D341Med (cell line): Measurements from ENCODE around the gene GABRB1.

Experiments
- DNase-seq: peaks from one replicate; pipeline ENCODE4 v3.0.0; 2012; ENCODE audit warnings: low spot score

Gene GABRB1

GRCh38 chr4:47031011-47031678 lies at the start of gene GABRB1:
TSS of gene GABRB1 (plus strand) at chr4:47031567.
- peak; percentile 60 for DNase-seq

- no peak for DNase-seq
Measured at GRCh38 chr4:46984781-46985180, 46.6 kb upstream of the GABRB1 start.

GRCh38 chr4:46986922-46987638 lies 44.3 kb upstream of the GABRB1 start:
- DNase-seq: no peak

- DNase-seq: no peak
Measured at GRCh38 chr4:46992338-46992737, 39.0 kb upstream of the GABRB1 start.

DNA sequence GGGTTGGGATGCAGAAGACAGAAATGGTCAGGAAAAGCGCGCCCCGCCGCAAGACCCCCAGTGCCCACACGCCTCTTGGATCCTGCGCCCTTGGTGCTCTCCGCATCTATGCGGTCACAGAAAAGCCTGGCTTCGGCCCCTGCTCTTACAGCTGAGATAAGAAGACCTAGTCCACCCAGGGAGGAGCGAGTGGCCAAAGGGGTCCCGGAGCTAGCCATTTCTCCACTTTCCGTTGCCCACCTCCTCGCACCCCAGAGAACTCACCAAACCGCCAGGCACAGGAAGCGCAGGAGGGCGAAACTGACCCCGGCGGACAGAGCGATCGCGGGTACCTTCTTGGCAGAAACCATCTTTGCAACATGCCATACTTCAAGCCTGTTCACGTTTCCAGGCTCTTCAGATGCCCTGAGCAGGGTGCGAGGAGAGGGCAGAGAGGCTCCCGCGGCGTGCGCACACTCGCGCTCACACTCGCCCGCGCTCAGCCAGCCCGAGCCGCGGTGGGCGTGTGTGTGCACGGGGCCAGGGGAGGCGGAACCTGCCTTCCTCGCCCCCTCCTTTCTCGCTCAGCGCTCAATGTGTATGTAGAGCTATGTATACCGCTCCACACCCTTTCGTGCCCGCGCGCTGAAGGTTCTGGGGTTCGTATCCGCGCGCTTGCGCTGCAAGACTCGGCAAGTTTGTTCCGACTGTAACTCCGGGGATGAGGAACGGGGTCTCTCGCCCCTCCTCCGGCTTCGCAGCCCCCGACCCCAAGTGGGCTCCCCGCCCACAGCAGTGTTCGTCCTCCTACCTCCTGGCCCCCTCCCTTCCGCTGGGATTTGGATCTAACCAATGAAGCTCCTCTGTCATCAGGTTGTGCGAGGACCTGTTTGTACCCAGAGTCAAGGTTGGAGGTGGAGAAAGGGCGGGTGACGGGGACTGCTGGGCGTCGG lies 38.0 kb upstream of the GABRB1 start, which contains the start of gene GABRA4:
GABRA4 (minus strand) TSS at position 507 of the 932 bp plus-strand sequence; CDS start at position 350, 157 bp downstream.
- peak; percentile 67 for DNase-seq

- peak; percentile 36 for DNase-seq
Measured at GRCh38 chr4:46994007-46994405, 37.4 kb upstream of the GABRB1 start.

DNA sequence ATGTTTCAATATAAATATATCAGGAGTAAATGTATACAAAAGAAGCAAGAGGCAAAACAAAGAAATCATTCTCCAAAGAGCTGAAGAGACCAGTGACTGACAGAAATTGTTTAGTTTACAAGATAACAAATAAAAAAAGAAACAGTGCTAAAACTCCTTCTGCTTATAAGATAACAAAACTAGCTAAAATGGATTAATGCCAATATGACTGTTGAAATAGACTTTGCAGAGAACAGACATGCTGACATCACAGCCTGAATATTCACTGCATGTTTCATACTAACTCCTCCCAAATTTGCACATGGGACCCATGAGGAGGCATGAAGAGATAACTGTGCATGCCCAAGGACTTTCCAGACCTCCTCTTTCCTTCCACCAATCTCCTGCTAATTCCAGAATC lies 31.8 kb upstream of the GABRB1 start:
- no peak for DNase-seq

GRCh38 chr4:47000406-47000805 lies 31.0 kb upstream of the GABRB1 start:
- no peak for DNase-seq

DNA sequence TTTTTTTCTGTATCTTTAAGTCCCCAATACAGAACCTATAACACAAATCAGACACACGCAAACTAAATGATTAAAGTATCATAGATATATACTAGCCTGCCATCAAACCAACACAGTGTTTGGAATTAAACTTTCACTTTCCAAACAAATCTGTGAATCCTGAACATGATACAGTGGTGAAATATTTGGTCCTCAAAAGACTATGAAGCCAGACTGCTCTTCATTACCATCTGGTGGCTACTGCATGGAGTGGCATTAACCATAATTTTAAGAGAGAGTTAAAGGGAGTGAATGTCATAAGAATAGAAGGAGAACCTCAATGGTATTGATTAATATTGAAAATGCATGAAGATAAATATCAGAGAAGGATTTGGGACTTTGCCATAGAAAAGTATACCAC lies 28.8 kb upstream of the GABRB1 start:
- DNase-seq: no peak

DNA sequence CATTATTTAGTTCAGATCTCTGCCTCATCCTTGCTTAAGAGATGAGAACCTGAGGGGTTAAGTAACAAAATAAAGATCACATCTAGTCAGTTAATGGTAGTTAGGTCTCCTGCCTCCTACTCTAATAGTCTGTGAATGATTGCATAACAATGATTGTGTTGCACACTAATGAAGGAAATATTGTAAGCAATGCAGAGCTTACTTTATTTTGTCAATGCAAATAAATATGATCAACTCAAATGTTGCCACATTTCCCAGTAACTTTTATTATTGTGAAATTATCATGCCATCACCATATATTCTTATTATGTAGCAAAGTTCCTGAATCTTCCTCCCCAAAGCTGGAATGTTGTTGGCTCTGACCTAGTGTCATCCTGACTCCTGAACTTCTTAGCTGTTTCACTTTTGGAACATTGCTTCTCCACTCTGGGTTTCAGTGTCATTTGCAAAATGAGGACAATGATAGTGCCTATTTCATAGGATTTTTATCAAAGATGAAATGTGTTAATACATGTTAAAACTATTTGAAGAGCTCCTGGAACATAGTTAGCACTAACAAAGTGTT lies 20.9 kb upstream of the GABRB1 start:
- no peak for DNase-seq

GRCh38 chr4:47010912-47011446 lies 20.4 kb upstream of the GABRB1 start:
- DNase-seq: no peak

DNA sequence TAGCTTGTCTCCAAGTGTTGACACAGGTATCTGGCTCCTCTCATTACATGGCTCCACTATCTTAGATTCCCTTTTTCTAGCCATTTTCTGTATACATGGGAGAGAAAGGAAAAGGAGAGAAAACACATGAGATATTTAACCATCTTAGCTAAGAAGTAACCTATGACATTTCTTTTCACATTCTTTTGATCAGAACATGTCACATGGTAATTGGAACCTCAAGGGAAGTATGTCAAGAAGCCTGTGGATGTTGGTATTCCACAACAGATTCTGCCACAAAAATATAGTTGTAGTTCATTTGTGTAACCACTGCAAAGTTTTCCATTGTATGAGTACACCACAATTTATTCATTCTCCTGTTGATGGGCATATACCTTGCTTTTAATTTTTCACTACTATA lies 18.7 kb upstream of the GABRB1 start:
- DNase-seq: no peak

- DNase-seq: no peak
Measured at GRCh38 chr4:47013373-47013772, 18.0 kb upstream of the GABRB1 start.

DNA sequence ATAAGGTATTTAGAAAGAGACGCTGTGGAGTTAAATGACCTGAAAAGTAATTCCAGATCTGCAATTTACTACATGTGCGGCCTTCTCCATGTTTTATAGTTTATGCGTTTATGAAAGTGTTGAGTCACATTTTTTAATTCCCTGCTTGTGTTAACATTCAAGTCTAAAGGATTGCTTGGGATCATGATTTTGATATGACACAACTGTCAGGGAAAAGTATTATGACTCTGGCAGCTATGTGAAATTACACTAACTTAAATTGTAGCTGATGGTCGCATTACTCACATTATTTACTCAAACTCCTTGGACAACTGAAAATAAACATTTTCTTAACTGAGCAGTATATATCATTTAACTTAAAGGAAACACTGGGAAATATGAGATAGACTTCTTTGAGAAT lies 14.3 kb upstream of the GABRB1 start:
- no peak for DNase-seq

DNA sequence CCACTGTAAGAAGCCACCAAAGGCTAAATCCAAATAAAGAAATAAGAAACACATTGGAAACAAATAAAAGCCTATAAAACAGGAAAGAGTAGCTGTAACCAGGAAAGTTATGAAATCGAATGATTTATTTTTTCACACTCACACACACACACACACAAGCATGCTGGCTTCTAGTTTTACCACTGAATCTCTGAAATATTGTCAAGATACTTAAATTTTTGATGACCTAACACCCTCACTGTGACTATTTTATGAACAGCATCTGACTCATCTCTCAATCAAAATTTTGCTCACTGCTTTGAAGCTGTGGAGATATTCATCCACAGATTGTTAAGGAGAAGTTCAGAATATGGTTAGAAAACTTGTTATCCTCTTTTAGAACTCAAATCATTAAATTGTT lies 13.9 kb upstream of the GABRB1 start:
- no peak for DNase-seq

GRCh38 chr4:47031751-47032404 lies 511 bp downstream of the GABRB1 start:
- no peak for DNase-seq

DNA sequence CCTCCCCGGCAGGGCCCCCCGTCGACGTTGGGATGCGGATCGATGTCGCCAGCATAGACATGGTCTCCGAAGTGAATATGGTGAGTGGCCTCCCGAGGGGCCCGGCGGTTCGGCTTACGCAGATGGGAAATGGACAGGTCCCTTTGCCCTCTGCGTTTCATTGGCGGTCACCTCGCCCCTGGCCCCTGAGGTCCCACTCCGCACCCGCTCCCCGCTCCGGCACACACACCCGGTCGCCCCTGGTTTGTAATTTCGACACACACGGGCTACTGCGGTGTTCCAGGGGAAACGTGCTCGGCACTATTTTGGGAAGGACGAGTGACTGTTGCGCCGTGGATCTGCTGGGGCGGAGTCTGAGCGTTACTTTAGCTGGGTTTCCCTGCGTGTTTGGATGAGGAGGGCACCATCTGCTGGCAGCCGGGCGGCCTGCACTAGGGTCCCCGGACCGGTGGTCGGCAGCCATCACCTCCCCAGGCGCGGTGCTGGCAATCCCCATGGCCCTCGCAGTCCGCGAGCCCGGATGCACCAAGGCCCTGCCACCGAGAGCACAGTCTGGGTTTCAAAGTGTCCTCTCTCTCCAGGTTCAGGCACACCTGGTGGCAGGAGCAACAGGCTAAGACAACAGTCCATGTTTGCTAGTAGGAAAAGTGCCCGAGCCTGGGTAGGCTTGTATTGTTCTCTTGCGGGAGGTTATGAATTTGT lies 1.2 kb downstream of the GABRB1 start:
- peak; percentile 87 for DNase-seq

- DNase-seq: no peak
Measured at GRCh38 chr4:47038263-47038662, 6.9 kb downstream of the GABRB1 start.

- no peak for DNase-seq
Measured at GRCh38 chr4:47040828-47041227, 9.5 kb downstream of the GABRB1 start.

- DNase-seq: no peak
Measured at GRCh38 chr4:47043821-47044220, 12.5 kb downstream of the GABRB1 start.

DNA sequence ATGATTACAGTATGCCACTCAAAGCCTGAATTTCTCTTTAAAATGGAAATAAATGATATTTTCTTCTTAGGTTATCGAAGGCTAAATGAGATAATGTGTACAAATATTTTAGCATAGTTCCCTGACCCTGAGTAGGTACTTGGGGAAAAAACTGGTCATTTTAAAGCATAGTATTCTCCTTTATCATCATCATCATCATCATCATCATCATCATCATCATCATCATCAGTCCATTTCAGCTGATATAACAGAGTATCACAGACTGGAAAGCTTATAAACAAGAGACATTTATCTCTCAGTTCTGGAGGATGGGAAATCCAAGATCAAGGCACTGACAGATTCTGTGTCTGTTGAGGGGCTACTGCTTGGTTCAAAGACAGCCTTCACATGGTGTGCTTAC lies 13.9 kb downstream of the GABRB1 start:
- DNase-seq: no peak
